K562 (cell line): ENCODE measurements around the gene NEURL1B. TPM values are rescaled to one million over a fixed set of nuclear protein-coding genes. Genes with fewer than 3 reads are reported as not detected.
A peak's percentile ranks its signal among the peaks of the same experiment; 100 is the strongest.

Source experiments
- ATAC-seq: fragments of 200-7000 bp; cut with Tn5 transposase; 3 replicates; pipeline ENCODE4 v1.9.1; 2020; ENCODE audit warnings: moderate library complexity
- BruUV-seq: library from RNA; stranded (reverse); fragments of 400-500 nt; replicated peaks from 2 replicates; lab custom pipeline; 2021; lab: Mats Ljungman, UMichigan
- CTCF ChIA-PET: fragments of 300-600 bp; formaldehyde crosslinking; extraction: SDS; loops from one replicate; lab custom pipeline; 2021; ENCODE audit warnings: low intra/inter-chr PET ratio; lab: Yijun Ruan, JAX
- POLR2A ChIA-PET: fragments of 300-600, 350-650 bp; sonication (Branson Sonifier 250); formaldehyde crosslinking; extraction: SDS; loops from one replicate; lab custom pipeline; 2021; ENCODE audit warnings: antibody characterized with exemption, inconsistent platforms; lab: Yijun Ruan, JAX
- DNase-seq, 4 experiments: peaks; one replicate each; pipeline versions ENCODE4 v3.0.0 to v3.0.0-alpha.2; 2011 to 2018; ENCODE audit warnings: low spot score in 3 of 4, mixed read lengths in 3 of 4; ENCODE audit errors: extremely low read depth in 1 of 4
- FAIRE-seq: peaks from 2 replicates; lab custom pipeline; 2011; peaks lifted over from hg19 to GRCh38; lab: Jason Lieb, UNC
- H2AFZ ChIP-seq: 2 replicates; pipeline ENCODE4 v1.6.0; 2011; ENCODE audit warnings: low read depth, low read length, control low read depth, inconsistent platforms
- H3K27ac ChIP-seq: fragments of 200-600 bp; 3 replicates; pipeline ENCODE4 v1.8.0; 2011; ENCODE audit warnings: low read depth, mild to moderate bottlenecking, control low read depth, inconsistent platforms, low read length, moderate library complexity, mixed read lengths; ENCODE audit errors: extremely low read depth
- H3K27me3 ChIP-seq, 2 experiments: fragments of 300-600 bp in 1 of 2; 2 replicates in 1 of 2; 3 replicates in 1 of 2; pipeline versions ENCODE4 v1.6.0 to v1.8.0; 2011; ENCODE audit warnings: inconsistent platforms in 2 of 2, low read length in 2 of 2, mild to moderate bottlenecking in 1 of 2, mixed read lengths in 1 of 2, moderate library complexity in 1 of 2; ENCODE audit not compliant: control insufficient read depth in 2 of 2, insufficient read depth in 2 of 2
- H3K36me3 ChIP-seq: fragments of 300-600 bp; 3 replicates; pipeline ENCODE4 v1.8.0; 2011; ENCODE audit warnings: mild to moderate bottlenecking, low read length, inconsistent platforms; ENCODE audit not compliant: control insufficient read depth, insufficient read depth
- H3K4me1 ChIP-seq, 2 experiments: fragments of 200-600 bp in 1 of 2; replicated peaks in 1 of 2; 2 replicates in 1 of 2; 3 replicates in 1 of 2; pipeline versions ENCODE4 v1.5.1 to v1.8.0; 2011; ENCODE audit warnings: inconsistent platforms in 2 of 2, low read length in 2 of 2, mild to moderate bottlenecking in 1 of 2, mixed read lengths in 1 of 2, moderate library complexity in 1 of 2; ENCODE audit not compliant: control insufficient read depth in 2 of 2, insufficient read depth in 2 of 2
- H3K4me2 ChIP-seq: 2 replicates; pipeline ENCODE4 v1.6.1; 2011; ENCODE audit warnings: low read length, control low read depth, inconsistent platforms, mixed read lengths; ENCODE audit not compliant: insufficient read depth
- H3K4me3 ChIP-seq: fragments of 200-600 bp; sonication (generic), shearing (Covaris generic); 2 replicates; pipeline ENCODE4 v1.5.1; 2016; ENCODE audit warnings: control low read depth, inconsistent platforms
- H3K79me2 ChIP-seq: fragments of 200-600 bp; 3 replicates; pipeline ENCODE4 v1.8.0; 2011; ENCODE audit warnings: low read length, inconsistent platforms; ENCODE audit not compliant: control insufficient read depth, insufficient read depth
- H3K9ac ChIP-seq, 2 experiments: 2 replicates each; pipeline versions ENCODE4 v1.6.0 to v1.6.1; 2011; ENCODE audit warnings: low read depth in 2 of 2, low read length in 2 of 2, control low read depth in 1 of 2, inconsistent platforms in 1 of 2, mild to moderate bottlenecking in 1 of 2, mixed read lengths in 1 of 2; ENCODE audit not compliant: insufficient read depth in 1 of 2
- H3K9me1 ChIP-seq: one replicate; pipeline ENCODE4 v1.6.0; 2011; ENCODE audit warnings: inconsistent platforms, mild to moderate bottlenecking, low read length, moderate library complexity; ENCODE audit not compliant: control insufficient read depth, insufficient read depth
- H3K9me3 ChIP-seq: replicated peaks from 2 replicates; pipeline ENCODE4 v1.5.1; 2011; ENCODE audit warnings: low read depth, low read length, inconsistent platforms; ENCODE audit not compliant: control insufficient read depth, insufficient read depth
- H4K20me1 ChIP-seq: replicated peaks from 2 replicates; pipeline ENCODE4 v1.6.1; 2011; ENCODE audit warnings: low read length, inconsistent platforms, mixed read lengths; ENCODE audit not compliant: control insufficient read depth, insufficient read depth
- CEBPB ChIP-seq: fragments of 450-650 bp; IDR thresholded peaks from 2 replicates; pipeline ENCODE4 v1.6.1; 2016; ENCODE audit warnings: missing genetic modification characterization, missing compliant biosample characterization
- KLF13 ChIP-seq: fragments of 450-650 bp; IDR thresholded peaks from 2 replicates; pipeline ENCODE4 v1.6.1; 2016; ENCODE audit warnings: missing genetic modification characterization, low read depth, mild to moderate bottlenecking, missing compliant biosample characterization, moderate library complexity, borderline replicate concordance
- NFIC ChIP-seq: fragments of 450-650 bp; IDR thresholded peaks from 2 replicates; pipeline ENCODE4 v1.6.1; 2017; ENCODE audit warnings: mild to moderate bottlenecking, inconsistent platforms
- THRA ChIP-seq: fragments of 450-650 bp; IDR thresholded peaks from 2 replicates; pipeline ENCODE4 v1.6.1; 2017; ENCODE audit warnings: mild to moderate bottlenecking, moderate library complexity
- ZBTB1 ChIP-seq: sonication (generic); formaldehyde crosslinking; IDR thresholded peaks from 2 replicates; pipeline ENCODE4 v1.8.1; 2023; ENCODE audit warnings: missing genetic modification reagents, low read depth, mild to moderate bottlenecking, borderline replicate concordance
- WGBS: fragments of 100-300 bp; shearing (Covaris generic); methylation state at CpG from one replicate; pipeline ENCODE4 v1.1.6; 2016; ENCODE audit warnings: low coverage, mixed read lengths; ENCODE audit not compliant: insufficient coverage; ENCODE audit errors: missing lambda C conversion rate; 5-methylcytosine and 5-hydroxymethylcytosine counted together
- in situ Hi-C: fragments of 300-500 bp; cut with MboI; formaldehyde crosslinking; loops from 4 replicates; pipeline ENCODE4 v1.15.0; 2018; ENCODE audit warnings: inconsistent platforms, mixed read lengths
- intact Hi-C: fragments of 100-400 bp; cut with micrococcal nuclease; formaldehyde crosslinking; loops from 2 replicates; pipeline ENCODE4 v1.14.2; 2022
- polyA plus RNA-seq, 8 experiments: library from polyadenylated mRNA; depleted of rRNA in 4 of 8; stranded (reverse) in 5 of 8; unstranded in 3 of 8; fragments of >200 nt; fragmentation: Nextera tagmentation in 2 of 8; fragmentation: Illumina TruSeq in 1 of 8; extraction: Ambion mirVana in 2 of 8; extraction: Trizol in 1 of 8; gene quantifications; 2 replicates each; pipeline versions ENCODE4 v1.2.1 to v1.2.3, GENCODE V29; 2011 to 2014; ENCODE audit warnings: inconsistent platforms in 1 of 8, missing spikeins in 1 of 8
- total RNA-seq, 7 experiments: library from RNA; depleted of rRNA in 6 of 7; stranded (reverse); fragments of >200 nt in 6 of 7; fragmentation: Illumina TruSeq in 2 of 7; extraction: Trizol in 2 of 7; gene quantifications; 2 replicates each; pipeline versions ENCODE4 v1.2.1 to v1.2.3, GENCODE V29; 2011 to 2021; ENCODE audit warnings: low replicate concordance in 1 of 7

NEURL1B gene
- total and polyA plus RNA-seq, 9 of the 15 experiments (the other 6 are each of a cell fraction or from before 2014, with no cell fraction given): 0.04 TPM; not detected in 8

- CTCF ChIA-PET: interaction anchor here (0.6 kb wide), 1 partner anchor 574 kb away, joined by 3 read pairs; no protein-coding TSS in a partner anchor
- no TSS peak for BruUV-seq
These were observed 67.1 kb downstream of the NEURL1B start for GRCh38 chr5:172708183-172708505.

More at GRCh38 chr5:172708183-172708505, 67.1 kb downstream of the NEURL1B start:
- TF ChIP-seq KLF13 (tag) (no peak), ZBTB1 (CRISPR knock-in tag) (no peak), THRA (no peak), CEBPB (tag) (0 out of 2 replicates have a peak, but pooled peaks have one; percentile 26), NFIC (no peak)
- Histone ChIP-seq H3K4me1 (peaks cover 6 to 9% of the 10 kb centered on the region in 2 experiments; a peak in 3 of 5 replicates), H3K4me3 (no peak overlapping the region), H3K79me2 (no peaks in the 10 kb centered on the region), H3K27ac (no peak overlapping the region), H3K4me2 (no peak overlapping the region), H2AFZ (no peak overlapping the region), H3K36me3 (no peaks in the 10 kb centered on the region), H4K20me1 (no peaks in the 10 kb centered on the region; the same call in 1 of the 2 replicates), H3K9me1 (no peaks in the 10 kb centered on the region), H3K27me3 (peaks cover 2 to 28% of the 10 kb centered on the region in 2 experiments; a peak in 4 of 5 replicates), H3K9me3 (no peaks in the 10 kb centered on the region), H3K9ac (no peak overlapping the region; a peak in 1 of 4 replicates)
- in situ Hi-C loops (loop anchor here (10.0 to 25.0 kb wide), 2 partner anchors 567 to 1604 kb away; no protein-coding TSS in a partner anchor), intact Hi-C loops (loop anchor here (5.0 kb wide), 1 partner anchor 574 kb away; no protein-coding TSS in a partner anchor)
- WGBS: 12% methylated on average over 8 of the region's 8 CpGs
- no peak for DNase-seq
- POLR2A ChIA-PET: interaction anchor here (0.9 kb wide), 1 partner anchor 223 kb away, joined by 3 read pairs; no protein-coding TSS in a partner anchor
- ATAC-seq: no peak
- no peak for FAIRE-seq
